Transverse colon (tissue), 4 donors: ENCODE data around the gene SLC25A47. TPM values are rescaled to one million over a fixed set of nuclear protein-coding genes. Genes with fewer than 3 reads are reported as not detected.
"Not testable (repeated sequence)": the region's sequence is repeated elsewhere in the genome, so short reads cannot be mapped to it uniquely, and the experiment has no call there.

Experiments used
- DNase-seq: peaks from one replicate; pipeline ENCODE4 v3.0.0-alpha.2; 2019
- H3K27ac ChIP-seq, 4 donors: fragments of 200-600 bp; sonication (generic); 2 replicates each; pipeline ENCODE4 v1.5.1; 2016 to 2018; ENCODE audit warnings: inconsistent platforms in 4 of 4
- H3K27me3 ChIP-seq: fragments of 200-600 bp; sonication (generic); 2 replicates; pipeline ENCODE4 v1.5.1; 2017; ENCODE audit warnings: inconsistent platforms
- H3K36me3 ChIP-seq, 4 donors: fragments of 200-600 bp; sonication (generic); 2 replicates each; pipeline ENCODE4 v1.5.1; 2017 to 2019; ENCODE audit warnings: inconsistent platforms in 4 of 4
- H3K4me1 ChIP-seq, 4 donors: fragments of 200-600 bp; sonication (generic); 2 replicates each; pipeline ENCODE4 v1.5.1; 2017 to 2020; ENCODE audit warnings: inconsistent platforms in 4 of 4
- H3K4me3 ChIP-seq, 4 donors: fragments of 200-600 bp; sonication (generic); 1 replicate in 1 of 4; 2 replicates in 3 of 4; pipeline versions ENCODE4 v1.5.1 to v1.6.1; 2017 to 2019; ENCODE audit warnings: inconsistent platforms in 4 of 4
- H3K9me3 ChIP-seq, 2 donors: fragments of 200-600 bp; sonication (generic); 2 replicates each; pipeline ENCODE4 v1.5.1; 2017 to 2019; ENCODE audit warnings: inconsistent platforms in 2 of 2
- CTCF ChIP-seq, 5 experiments: fragments of 200-600 bp in 3 of 5; fragments of 450-650 bp in 2 of 5; sonication (generic) in 3 of 5; IDR thresholded peaks; 1 replicate in 2 of 5; 2 replicates in 3 of 5; pipeline ENCODE4 v1.5.1; 2016 to 2017; ENCODE audit warnings: antibody characterized with exemption in 5 of 5, inconsistent platforms in 3 of 5, mild to moderate bottlenecking in 2 of 5, moderate library complexity in 1 of 5
- EP300 ChIP-seq: sonication (generic); formaldehyde crosslinking; IDR thresholded peaks from one replicate; pipeline ENCODE4 v1.6.1; 2017; ENCODE audit warnings: antibody characterized with exemption, low read depth
- POLR2A ChIP-seq: fragments of 450-650 bp; IDR thresholded peaks from one replicate; pipeline ENCODE4 v1.6.1; 2016; ENCODE audit warnings: antibody characterized with exemption, mild to moderate bottlenecking, moderate library complexity
- POLR2AphosphoS5 ChIP-seq, 3 donors: sonication (generic); formaldehyde crosslinking; IDR thresholded peaks; one replicate each; pipeline ENCODE4 v1.6.1; 2016; ENCODE audit warnings: antibody characterized with exemption in 3 of 3
- WGBS, 2 donors: methylation state at CpG; one replicate each; pipeline ENCODE4 v1.1.5; 2018; ENCODE audit warnings: low coverage in 1 of 2; 5-methylcytosine and 5-hydroxymethylcytosine counted together
- in situ Hi-C, 4 donors: fragments of 200-750 bp; cut with MboI; loops; one replicate each; pipeline versions ENCODE4 v1.15.0 to v1.15.1; 2017; ENCODE audit warnings: low sequenced_read_pairs in 3 of 4, low pct_ligation_motif_present in 1 of 4, low pct_unique_long_range_greater_than_20kb in 1 of 4
- intact Hi-C: fragments of 100-400 bp; cut with DNase I; formaldehyde crosslinking; loops from one replicate; pipeline ENCODE4 v1.15.1; 2023; ENCODE audit warnings: low total_unique reads
- total RNA-seq, 4 donors: library from RNA; depleted of rRNA; stranded (reverse); fragments of >200 nt; gene quantifications; one replicate each; pipeline ENCODE4 v1.1.0, GENCODE V29; 2016

The SLC25A47 gene
- total RNA-seq, 4 donors from 2014 or later = 0.27 to 0.32 TPM; not detected in 2

- no peaks in the 10 kb centered on the region for H3K36me3 ChIP-seq
- H3K27ac ChIP-seq = peak overlapping the region; percentile 88 to 96 (median 90)
- no peaks in the 10 kb centered on the region for H3K9me3 ChIP-seq
- H3K27me3 ChIP-seq = no peaks in the 10 kb centered on the region
- no peak for TF ChIP-seq POLR2AphosphoS5 (IDR thresholded peaks at IDR 0.05)
- TF ChIP-seq POLR2A = no peak
- TF ChIP-seq CTCF (IDR thresholded peaks at IDR 0.05) = peak in 2 of 5 experiments; percentile 4 to 52
- WGBS, 2 donors = 35% methylated on average over 11 of the region's 13 CpGs; no CpG with 5 or more reads in 1 of the 2 donors
- in situ Hi-C loops (no loop called here), intact Hi-C loops (no loop called here)
- H3K4me3 ChIP-seq = peak overlapping the region in 3 of 4 donors; percentile 74 to 86 (median 83)
- DNase-seq = peak; percentile 8
- peaks cover 0 to 15% (median 13%) of the 10 kb centered on the region in 4 donors for H3K4me1 ChIP-seq
Measured at GRCh38 chr14:100285913-100286400, 37.2 kb upstream of the SLC25A47 start.

GRCh38 chr14:100286484-100287191 lies 36.5 kb upstream of the SLC25A47 start:
- no peaks in the 10 kb centered on the region for H3K36me3 ChIP-seq
- H3K9me3 ChIP-seq = no peaks in the 10 kb centered on the region
- peak; percentile 5 for DNase-seq
- no peak overlapping the region for H3K27ac ChIP-seq
- intact Hi-C loops (no loop called here), in situ Hi-C loops (no loop called here)
- no peak for TF ChIP-seq EP300
- TF ChIP-seq POLR2A = no peak
- no peak for TF ChIP-seq POLR2AphosphoS5 (IDR thresholded peaks at IDR 0.05)
- TF ChIP-seq CTCF (IDR thresholded peaks at IDR 0.05) = no peak
- no peak overlapping the region for H3K4me3 ChIP-seq
- no peaks in the 10 kb centered on the region for H3K27me3 ChIP-seq
- H3K4me1 ChIP-seq = peaks cover 0 to 15% (median 13%) of the 10 kb centered on the region in 4 donors
- WGBS, 2 donors = 72% methylated on average over 9 of the region's 10 CpGs; no CpG with 5 or more reads in 1 of the 2 donors

- Histone ChIP-seq H3K27me3 (no peaks in the 10 kb centered on the region), H3K9me3 (no peaks in the 10 kb centered on the region), H3K4me1 (peaks cover 0 to 15% (median 13%) of the 10 kb centered on the region in 4 donors), H3K36me3 (no peaks in the 10 kb centered on the region), H3K27ac (no peak overlapping the region), H3K4me3 (no peak overlapping the region)
- intact Hi-C loops = no loop called here
- peak; percentile 4 for DNase-seq
- no peak for TF ChIP-seq CTCF (IDR thresholded peaks at IDR 0.05)
- TF ChIP-seq EP300 = no peak
- no peak for TF ChIP-seq POLR2A
- no peak for TF ChIP-seq POLR2AphosphoS5 (IDR thresholded peaks at IDR 0.05)
- in situ Hi-C loops = no loop called here
- 81% methylated on average over 12 of the region's 12 CpGs; no CpG with 5 or more reads in 1 of the 2 donors for WGBS, 2 donors
Measured at GRCh38 chr14:100287202-100287997, 35.7 kb upstream of the SLC25A47 start.

GRCh38 chr14:100287998-100288295 lies 35.2 kb upstream of the SLC25A47 start:
- H3K27me3 ChIP-seq, intact Hi-C loops, H3K4me3 ChIP-seq, H3K27ac ChIP-seq, H3K9me3 ChIP-seq, H3K36me3 ChIP-seq, in situ Hi-C loops, DNase-seq: not testable (repeated sequence)
- 93 to 100% methylated on average over 1 to 8 of the region's 8 CpGs for WGBS, 2 donors
- peaks cover 0 to 15% (median 13%) of the 10 kb centered on the region in 4 donors for H3K4me1 ChIP-seq
